Transverse colon (tissue), 4 donors: ENCODE results near the gene SPACA4.

Experiments used
- CTCF ChIP-seq, 5 experiments: fragments of 200-600 bp in 3 of 5; fragments of 450-650 bp in 2 of 5; sonication (generic) in 3 of 5; IDR thresholded peaks; 1 replicate in 2 of 5; 2 replicates in 3 of 5; pipeline ENCODE4 v1.5.1; 2016 to 2017; ENCODE audit warnings: antibody characterized with exemption in 5 of 5, inconsistent platforms in 3 of 5, mild to moderate bottlenecking in 2 of 5, moderate library complexity in 1 of 5
- POLR2AphosphoS5 ChIP-seq, 3 donors: sonication (generic); formaldehyde crosslinking; IDR thresholded peaks; one replicate each; pipeline ENCODE4 v1.6.1; 2016; ENCODE audit warnings: antibody characterized with exemption in 3 of 3

- TF ChIP-seq CTCF (IDR thresholded peaks at IDR 0.05) (no peak), POLR2AphosphoS5 (IDR thresholded peaks at IDR 0.05) (no peak)
Measured at GRCh38 chr19:48613852-48614435, 7.4 kb downstream of the SPACA4 start.
